GM12892 (cell line): Measurements from ENCODE around the gene LIN7B.

Experiments
- POLR2A ChIP-seq: IDR thresholded peaks from 2 replicates; pipeline ENCODE4 v1.6.1; 2011; ENCODE audit warnings: low read depth, low read length, control low read depth
- POLR2AphosphoS5 ChIP-seq: IDR thresholded peaks from 2 replicates; pipeline ENCODE4 v1.6.1; 2011; ENCODE audit warnings: low read depth, low read length, control low read depth
- TAF1 ChIP-seq: IDR thresholded peaks from 2 replicates; pipeline ENCODE4 v1.6.1; 2011; ENCODE audit warnings: low read depth, mild to moderate bottlenecking, control low read depth, low read length, borderline replicate concordance

DNA sequence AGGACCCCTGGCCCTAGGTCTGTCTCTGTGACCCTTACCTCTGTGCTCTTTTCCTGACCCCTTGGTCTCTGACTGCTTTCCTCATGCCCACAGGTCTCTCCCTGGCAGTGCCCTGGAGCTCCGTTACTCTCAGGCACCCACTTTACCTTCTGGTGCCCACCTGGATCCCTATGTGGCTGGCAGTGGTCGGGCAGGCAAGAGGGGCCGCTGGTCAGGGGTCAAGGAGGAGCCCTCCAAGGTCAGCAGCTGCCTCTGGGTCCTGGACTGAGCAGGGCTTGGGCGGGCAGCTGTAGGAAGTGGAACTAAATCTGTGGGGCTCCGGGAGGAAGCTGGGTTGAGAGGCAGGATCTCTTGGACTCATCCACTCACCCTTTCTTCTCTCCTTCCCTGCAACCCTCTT is 21.5 kb downstream of the LIN7B start:
- TF ChIP-seq POLR2AphosphoS5 = no peak
- no peak for TF ChIP-seq POLR2A
- no peak for TF ChIP-seq TAF1
